ENCODE data around the gene ZNF804A.
A peak's percentile ranks its signal among the peaks of the same experiment; 100 is the strongest.

ZNF804A gene

DNA sequence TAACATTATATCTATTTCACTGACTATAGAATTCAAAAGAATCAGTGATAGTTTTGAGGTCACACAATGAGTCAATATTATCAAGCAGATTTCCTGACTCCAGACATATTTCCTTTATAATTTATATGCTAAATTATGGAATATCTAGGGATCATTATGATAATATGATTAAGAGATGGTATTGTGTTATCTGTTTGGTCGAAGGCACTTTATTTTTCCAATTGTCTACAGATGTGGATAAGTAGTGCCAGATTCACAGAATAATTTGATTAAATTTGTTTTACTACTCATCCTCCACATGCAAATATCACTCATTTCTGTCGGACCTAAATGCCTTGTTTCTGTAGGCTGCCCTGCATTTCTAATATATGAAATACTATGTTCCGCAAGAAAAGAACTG, 4.4 kb downstream of the ZNF804A start:
- DNase-seq (ENCODE audit: extremely low spot score, insufficient read length, low read depth): no peak
- no peak for FAIRE-seq

DNA sequence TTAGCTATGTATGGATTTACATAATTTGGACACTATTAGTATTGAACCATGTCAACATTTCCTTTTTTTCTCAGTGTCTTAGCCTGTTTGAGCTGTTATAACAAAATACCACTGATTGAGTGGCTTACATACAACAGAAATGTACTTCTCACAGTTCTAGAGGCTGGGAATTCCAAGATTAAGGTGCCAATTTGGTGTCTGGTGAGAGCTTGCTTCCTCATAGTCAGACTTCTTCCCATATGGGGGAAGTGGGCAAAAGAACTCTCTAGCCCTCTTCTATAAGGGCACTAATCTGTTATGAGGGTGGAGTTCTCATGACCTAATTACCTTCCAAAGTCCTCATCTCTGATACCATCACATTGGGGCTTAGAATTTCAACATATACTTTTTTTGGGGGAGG, 12.6 kb downstream of the ZNF804A start:
- DNase-seq (ENCODE audit: extremely low spot score, insufficient read length, low read depth) (no peak), FAIRE-seq (no peak)

DNA sequence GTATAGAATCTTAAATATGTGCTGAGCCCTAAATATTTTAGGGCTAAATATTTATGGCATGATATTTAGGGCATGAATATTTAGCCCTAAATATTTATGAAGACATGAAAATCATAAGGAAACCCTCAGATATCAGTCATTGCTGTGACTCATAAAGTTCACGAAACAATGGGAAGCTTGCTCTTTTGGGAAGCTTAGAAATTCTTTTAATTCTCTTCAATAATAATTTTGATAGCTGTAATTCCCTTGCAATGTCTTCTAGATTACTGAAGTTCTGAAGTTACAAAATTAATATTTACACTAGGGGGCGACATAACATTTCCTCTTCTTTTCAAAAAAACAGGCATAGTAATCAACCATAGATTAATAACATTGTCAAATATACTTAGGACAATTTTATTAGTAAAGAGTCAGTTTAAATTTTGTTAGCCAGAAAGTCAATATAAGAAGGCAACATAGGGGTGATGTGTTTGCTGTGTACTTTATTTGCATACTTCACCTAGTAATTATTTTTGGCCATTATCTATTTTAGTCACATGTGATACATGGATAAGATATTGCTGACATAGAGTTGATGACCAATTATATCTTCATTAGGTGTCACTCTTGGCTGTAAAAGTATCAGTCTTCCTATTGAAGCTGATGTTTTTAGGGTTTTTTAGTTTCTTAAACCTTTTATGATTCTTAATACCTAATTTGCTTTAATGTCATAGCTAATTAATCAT, 13.2 kb downstream of the ZNF804A start:
- peak; percentile 31 for FAIRE-seq
- DNase-seq (ENCODE audit: extremely low spot score, insufficient read length, low read depth): no peak

DNA sequence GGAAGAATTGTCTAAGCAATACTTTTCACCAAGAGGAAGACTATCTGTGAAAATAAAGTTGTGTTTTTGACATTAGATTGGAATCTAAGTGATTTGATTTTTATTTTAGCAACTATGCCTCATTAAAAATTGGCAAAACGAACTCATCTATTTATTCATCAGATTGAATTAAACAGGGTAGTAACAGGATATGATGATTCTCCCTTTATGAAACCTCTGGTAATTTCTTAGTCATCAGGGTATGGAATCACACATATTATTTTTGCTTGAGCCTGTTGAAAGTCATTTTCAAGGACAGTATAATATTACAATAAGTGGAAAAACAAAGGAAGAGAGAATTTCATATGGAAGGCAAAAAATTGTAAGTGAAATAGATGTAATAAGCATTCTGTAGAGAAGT, 22.0 kb downstream of the ZNF804A start:
- no peak for DNase-seq (ENCODE audit: extremely low spot score, insufficient read length, low read depth)
- FAIRE-seq: no peak

DNA sequence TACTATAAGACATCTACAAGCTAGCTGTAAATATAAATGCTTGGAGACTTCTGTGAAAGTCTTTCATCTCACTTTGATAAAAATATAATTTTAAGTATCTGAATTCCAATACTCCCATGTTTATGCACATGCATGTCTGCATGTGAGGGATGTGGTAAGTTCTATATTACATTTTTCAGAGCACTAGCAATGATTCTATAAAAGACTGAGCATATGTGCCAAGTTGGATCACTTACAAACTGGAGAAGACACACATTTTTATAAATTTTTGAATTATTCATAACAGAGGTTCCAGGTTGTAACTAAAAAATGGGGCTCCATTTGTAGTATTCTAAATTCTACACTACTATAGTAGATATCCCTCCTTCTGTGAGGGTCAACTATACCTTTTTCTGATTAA, 26.0 kb downstream of the ZNF804A start:
- DNase-seq (ENCODE audit: extremely low spot score, insufficient read length, low read depth): no peak
- FAIRE-seq: no peak

DNA sequence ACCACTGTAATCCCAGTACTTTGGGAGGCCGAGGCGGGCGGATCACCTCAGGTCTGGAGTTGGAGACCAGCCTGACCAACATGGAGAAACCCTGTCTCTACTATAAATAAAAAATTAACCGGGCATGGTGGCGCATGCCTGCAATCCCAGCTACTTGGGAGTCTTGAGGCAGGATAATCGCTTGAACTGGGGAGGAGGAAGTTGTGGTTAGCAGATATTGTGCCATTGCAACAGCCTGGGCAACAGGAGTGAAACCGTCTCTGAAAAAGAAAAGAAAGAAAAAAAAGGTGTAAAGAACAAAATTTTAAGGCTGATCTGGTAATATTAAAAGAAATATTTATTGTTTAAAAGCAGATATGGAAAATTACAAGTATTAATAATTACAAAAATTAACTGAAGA, 29.7 kb downstream of the ZNF804A start:
- FAIRE-seq: no peak
- no peak for DNase-seq (ENCODE audit: extremely low spot score, insufficient read length, low read depth)

DNA sequence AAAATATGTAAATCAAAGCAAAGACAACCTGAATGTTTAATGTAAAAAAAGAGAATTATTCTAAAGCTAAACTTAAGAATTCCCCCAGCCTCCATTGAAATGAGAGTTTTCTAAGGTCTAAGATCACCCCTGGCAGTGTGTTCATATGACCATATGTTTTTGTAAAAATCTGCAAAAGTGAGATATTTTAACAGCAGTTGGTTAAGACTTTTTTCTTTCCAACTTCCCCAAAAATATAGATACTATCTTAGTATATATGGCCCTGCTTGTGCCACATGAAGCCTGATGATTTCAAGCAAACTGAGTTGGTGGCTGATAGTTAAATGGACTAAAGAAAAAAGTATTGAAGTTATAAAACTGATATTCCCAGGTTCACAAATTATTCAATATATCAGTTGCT, 35.4 kb downstream of the ZNF804A start:
- DNase-seq (ENCODE audit: extremely low spot score, insufficient read length, low read depth) (no peak), FAIRE-seq (no peak)

DNA sequence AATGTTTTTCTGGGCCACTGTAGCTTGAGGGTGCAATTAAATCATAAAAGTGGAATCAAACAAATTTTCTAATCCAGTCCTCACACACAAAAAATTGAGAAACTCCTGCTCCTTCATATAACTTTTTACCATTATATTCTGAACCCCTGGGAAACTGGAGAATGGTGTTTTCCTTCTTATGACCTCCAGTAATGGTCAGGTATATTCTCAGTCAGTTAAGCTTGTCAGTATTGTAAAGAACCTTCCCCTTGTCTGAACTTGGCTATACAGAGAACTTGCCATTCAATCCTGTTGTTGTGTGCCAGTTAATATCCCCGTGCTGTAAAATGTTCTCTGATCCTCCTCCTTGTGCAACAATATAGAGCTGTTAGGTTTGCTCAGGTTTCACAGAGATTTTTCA, 39.5 kb downstream of the ZNF804A start:
- FAIRE-seq: no peak
- DNase-seq (ENCODE audit: extremely low spot score, insufficient read length, low read depth): no peak

DNA sequence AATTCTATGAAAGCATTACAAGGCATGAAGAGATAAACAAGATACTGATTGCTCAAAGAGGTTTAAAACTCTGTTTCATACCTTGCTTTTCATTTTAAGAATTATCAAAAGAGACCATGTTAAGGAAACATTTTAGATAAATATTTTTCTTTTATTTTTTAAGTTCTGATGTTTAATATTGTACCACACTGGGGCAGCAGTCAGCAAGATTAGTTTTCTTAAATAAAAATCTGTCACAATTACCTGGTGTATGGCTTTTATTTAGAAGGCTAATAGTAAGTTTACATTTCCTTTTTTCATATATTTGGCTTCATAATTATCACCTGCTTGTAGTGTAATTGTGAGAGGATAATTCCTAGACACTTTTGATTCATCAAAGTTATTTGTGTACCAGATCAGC, 46.4 kb downstream of the ZNF804A start:
- DNase-seq (ENCODE audit: extremely low spot score, insufficient read length, low read depth): no peak
- FAIRE-seq: no peak

DNA sequence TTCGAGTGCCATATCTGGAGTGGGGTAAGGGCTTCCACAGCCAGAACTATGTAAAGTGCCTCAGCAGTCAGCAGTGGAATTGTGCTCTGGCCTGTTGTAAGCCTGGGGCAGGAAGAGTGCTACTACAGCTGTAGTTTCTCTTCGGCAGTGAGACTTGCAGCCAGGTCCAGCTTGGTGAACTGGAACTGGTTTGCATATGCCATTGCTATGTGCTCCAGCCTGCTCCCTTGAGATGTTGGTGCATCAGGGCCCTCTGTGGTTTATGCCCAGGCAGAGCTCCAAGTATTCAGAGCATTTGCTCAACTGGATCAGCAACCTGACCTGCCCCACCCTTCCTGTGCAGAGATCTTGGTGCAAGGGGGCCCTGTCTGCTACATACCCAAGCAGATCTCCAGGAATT, 47.8 kb downstream of the ZNF804A start:
- DNase-seq (ENCODE audit: extremely low spot score, insufficient read length, low read depth) (no peak), FAIRE-seq (no peak)

DNA sequence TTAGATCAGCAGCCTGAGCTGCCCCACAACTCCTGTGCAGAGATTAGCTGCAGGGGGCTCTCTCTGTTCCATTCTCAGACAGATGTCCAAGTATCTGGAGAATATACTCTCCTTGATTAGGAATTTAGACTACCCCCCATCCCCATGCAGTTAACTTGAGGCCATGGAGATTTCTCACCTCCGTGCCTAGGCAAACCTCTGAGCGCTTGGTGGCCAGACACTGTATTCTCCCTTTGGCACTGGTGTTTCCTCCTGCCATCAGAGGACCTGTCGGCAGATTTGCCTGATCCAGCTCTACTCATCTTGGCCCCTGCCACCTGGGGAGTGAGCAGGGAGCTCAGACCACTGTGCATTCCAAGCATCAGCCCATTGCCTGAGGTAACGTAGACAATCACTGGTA, 48.3 kb downstream of the ZNF804A start:
- FAIRE-seq (no peak), DNase-seq (ENCODE audit: extremely low spot score, insufficient read length, low read depth) (no peak)

DNA sequence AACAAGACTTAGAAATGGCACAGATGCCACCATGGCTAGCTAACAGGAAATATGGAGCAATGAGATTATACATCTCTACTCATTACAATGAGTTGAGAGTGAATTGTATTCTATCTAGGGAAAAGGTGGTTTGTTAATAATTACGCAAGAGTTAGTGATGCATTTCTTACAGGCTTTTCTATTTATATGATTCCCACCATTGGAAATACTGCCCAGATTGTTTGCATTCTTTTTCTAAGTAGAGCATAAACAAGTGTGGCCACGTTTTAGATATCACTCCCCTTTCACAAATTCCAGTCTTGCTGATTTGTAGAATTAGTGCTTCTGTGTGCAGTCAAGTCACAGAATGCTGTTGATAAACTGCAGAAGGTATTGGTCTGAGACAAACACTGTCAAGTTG, 56.6 kb downstream of the ZNF804A start:
- DNase-seq (ENCODE audit: extremely low spot score, insufficient read length, low read depth) (no peak), FAIRE-seq (no peak)

DNA sequence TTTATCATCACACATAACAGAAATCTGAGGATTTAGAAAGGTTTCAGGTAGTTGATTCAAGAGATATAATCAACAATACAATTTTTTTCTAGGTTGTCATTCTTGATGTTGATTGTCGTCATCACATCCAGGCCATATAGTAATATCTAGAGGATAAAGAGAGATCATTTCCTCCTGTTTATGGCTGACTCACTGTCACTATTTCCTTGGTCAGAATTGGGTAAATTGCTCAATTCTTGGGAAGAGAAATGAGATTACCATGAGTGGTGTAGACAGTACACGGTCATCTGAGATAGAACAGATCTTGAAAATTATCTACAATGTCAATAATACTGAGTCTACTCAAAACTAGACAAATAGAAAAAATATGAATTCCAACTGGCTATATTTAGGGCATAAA, 78.8 kb downstream of the ZNF804A start:
- no peak for FAIRE-seq
- DNase-seq (ENCODE audit: extremely low spot score, insufficient read length, low read depth): no peak

DNA sequence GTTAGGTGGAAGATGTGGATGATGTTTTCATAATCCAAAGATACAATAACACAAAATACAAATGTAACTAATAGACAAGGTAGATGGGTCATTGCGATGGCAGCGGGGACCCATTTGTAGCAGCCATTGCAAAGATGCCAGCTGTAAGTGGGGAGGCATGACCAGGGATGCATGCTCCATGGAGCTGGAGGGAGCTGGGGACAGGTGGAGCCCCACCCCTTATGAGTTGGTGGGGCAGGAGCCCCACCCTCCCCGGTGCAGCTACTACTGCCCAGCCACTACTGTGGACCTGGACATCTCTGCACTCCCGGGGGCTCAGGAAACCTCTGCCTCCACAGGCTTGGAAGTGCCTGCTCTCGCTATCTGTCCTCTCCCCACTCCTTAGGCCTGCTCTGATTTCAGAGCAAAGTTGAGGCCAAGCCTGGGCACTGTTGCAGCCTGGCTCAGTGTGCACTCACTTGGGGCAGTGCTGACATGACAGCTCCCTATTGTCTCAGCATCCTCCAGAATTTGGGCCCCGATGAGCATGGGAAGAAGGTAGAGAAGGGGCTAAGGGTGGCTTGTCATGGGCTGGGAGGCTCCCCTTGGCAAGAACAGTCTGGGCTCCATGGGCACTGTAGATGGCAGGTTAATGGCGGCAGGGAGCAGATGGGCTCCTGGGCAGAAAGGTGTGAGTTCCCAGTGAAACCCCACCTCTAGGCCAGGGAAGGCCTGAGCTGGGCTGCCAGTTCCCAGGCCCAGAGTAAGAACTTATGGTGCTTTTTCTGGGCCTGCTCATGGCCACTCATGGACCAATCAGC, 81.1 kb downstream of the ZNF804A start:
- DNase-seq (ENCODE audit: extremely low spot score, insufficient read length, low read depth): no peak
- FAIRE-seq: no peak

DNA sequence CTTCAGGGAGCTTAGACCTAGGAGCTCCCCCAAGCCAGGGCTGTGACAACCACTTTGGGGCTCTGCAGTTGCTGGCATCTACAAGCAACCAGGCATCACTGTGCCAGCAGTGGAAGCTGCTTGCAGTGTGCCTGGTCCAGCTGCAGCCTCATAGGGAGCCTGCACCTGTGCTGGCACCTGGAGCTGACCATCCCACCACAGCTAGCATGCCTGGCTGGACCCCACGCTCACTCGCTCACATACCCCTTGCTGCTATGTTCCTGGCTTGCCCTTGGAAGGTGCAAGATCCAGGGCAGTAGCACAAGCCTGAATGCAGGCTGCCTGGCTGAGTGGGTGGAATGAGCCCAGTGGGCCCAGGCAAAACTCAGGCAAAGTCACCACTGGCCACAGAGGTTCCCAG, 82.5 kb downstream of the ZNF804A start:
- DNase-seq (ENCODE audit: extremely low spot score, insufficient read length, low read depth): no peak
- FAIRE-seq: no peak

DNA sequence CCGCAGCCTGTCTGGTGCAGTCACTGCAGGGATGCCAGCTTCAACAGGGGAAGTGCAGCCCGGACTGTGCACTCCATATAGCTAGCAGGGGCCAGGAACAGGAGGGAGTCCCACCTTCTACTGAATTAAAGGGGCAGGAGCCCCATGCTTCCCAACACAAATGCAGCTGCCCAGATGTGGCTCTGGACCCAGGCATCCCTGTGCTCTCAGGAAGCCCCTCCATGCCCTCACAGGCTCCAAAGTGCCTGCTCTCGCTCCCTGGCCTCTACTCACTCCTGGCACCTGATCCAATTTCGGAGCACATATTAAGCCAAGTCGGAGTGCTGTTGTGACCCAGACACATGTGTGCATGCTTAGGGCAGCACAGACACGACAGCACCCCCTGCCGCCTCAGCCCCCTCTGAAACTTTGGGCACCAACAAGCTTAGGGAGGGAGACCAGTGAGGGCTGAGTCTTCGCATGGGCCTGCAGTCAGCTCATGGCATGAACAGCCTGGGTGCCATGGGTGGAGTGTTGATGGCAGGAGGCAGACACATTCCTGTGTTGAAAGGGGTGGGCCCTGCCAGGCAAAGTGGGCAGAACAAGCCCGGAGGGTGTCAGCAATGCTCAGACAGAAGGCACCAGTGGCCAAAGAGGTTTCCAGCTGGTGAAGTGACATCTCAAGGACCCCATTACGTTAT, 83.5 kb downstream of the ZNF804A start:
- FAIRE-seq (no peak), DNase-seq (ENCODE audit: extremely low spot score, insufficient read length, low read depth) (no peak)

DNA sequence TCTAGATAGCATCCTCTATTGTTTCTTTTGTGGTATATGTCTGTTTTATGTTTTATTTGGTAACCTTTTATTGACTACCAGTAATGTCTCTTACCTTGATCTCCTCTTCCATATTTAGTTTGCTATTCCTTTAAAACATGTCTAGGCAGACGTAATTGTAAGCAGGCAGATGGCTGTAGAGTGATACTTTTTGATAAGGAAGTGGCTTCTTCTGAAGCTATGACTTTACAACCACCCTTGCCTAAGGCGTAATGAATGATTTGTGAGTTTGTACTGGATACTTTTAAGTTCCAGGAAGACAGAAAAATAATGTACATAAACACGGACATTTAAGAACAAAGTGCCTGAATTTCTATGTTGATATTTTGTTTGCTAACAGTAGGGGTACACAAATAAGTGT, 85.6 kb downstream of the ZNF804A start:
- DNase-seq (ENCODE audit: extremely low spot score, insufficient read length, low read depth) (no peak), FAIRE-seq (no peak)

DNA sequence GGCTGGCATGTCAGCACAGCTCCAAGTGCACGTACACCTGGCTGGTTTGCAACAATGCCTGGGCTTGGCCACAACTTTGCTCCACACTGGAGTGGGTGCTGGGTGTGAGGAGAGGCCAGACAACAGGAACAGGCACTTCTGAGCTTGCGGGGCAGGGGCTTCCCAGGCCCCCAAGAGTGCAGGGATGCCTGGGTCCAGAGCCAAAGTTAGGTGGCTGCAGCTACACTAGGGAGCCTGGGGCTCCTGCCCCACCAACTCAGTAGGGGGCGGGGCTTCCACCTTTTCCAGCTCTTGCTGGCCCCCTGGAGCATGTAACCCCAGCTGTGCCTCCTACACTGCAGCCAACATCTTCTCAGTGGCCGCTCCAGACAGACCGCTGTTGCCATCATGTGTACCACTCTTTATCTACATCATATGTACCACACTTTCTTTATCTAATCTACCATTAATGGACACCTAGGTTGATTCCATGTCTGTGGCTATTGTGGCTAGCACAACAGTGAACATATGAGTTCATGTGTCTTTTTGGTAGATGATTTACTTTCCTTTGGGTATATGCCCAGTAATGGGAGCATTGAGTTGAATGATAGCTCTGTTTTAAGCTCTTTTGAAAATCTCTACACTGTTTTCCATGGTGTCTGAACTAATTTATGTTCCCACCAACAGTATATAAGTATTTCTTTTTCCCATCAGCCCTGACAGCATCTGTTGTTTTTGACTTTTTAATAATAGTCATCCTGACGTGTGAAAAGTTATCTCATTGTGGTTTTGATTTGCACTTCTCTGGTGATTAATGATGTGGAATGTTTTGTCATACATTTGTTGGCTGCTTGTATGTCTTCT, 87.9 kb downstream of the ZNF804A start:
- no peak for DNase-seq (ENCODE audit: extremely low spot score, insufficient read length, low read depth)
- FAIRE-seq: no peak

DNA sequence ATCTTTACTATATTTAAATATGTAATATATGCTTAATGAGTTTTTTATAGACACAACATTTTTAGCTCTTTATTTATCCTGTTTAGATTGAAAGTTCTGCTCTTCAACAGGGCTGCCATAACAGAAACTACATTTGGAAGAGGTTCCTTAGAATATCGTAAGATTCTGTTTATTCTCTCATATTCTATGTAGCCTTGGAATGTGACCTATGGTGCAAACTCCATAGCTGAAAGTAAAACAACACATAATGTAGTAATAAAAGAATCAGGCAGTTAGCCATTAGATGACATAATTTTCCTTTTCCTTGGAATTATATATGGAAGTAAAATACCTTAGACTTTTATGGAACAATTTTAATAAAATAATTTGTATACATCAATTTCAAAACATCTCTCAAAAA, 91.3 kb downstream of the ZNF804A start:
- no peak for DNase-seq (ENCODE audit: extremely low spot score, insufficient read length, low read depth)
- FAIRE-seq: no peak

DNA sequence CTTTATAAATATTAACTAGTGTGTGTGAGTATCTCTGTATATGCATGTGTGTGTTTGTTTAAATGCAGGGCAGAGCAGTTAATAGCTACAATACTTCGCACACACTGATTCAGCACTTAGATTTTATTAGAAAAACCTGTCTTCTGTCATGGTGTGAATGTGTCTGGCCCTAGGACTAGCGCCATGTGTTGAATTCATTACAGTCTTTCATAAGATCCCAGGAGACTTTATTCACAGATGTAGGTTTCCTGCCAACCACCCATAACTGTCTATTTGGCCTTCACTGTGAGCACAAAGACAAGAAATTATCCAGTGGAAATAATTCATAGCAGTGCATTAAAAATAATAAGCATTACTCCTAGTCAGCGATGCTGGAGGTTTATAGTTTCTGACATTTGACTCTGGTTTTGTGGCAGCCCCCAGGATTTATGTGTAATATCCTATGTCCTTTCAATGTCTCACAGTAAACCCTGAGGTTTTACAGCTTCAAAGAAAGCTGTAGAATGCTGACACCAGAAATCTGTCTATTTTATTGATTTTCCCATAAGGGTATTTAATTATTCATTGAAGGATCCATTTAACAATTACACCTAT, 93.9 kb downstream of the ZNF804A start:
- FAIRE-seq (no peak), DNase-seq (ENCODE audit: extremely low spot score, insufficient read length, low read depth) (no peak)
